ENCODE measurements around the gene TRIM50. TPM values are rescaled to one million over a fixed set of nuclear protein-coding genes. Genes with fewer than 3 reads are reported as not detected.
"Not testable (repeated sequence)": the region's sequence is repeated elsewhere in the genome, so short reads cannot be mapped to it uniquely, and the experiment has no call there.

Gene TRIM50
- total and polyA plus RNA-seq, 2 experiments from 2014 or later = not detected

DNA sequence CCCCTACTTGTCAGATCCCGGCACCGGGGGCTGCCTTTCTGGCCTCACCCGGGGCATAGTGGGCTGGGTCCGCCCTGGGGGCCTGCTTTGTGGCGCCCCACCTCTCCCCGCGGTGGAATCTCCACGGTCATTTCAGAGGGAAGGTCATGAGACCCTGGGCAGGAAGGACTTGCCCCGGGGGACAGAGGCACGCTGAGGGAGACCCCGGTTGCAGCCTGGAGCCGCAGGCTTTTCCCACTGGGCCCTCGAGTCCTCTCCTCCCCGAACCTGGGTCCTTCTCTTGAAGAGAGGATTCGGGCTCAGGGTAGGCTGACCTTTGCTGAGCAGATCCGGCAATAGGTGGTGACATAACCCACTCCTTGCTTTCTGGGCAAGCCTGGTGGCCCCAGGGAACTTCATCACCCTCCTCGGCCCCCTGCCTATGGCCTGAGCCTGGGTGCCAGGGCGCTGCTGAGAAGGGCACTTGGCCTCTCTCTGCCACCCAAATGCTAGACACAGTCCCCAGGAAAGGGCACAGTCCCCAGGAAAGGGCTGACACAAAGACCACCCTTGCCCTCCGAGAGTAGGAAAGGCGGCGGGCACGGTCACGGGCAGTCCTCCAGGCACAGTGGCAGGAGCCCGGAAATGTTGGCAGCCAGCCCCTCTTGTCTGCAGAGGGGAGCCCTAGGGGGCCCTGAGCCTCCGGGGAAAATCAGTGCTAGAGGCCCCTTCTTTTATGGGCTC lies 36.3 kb upstream of the TRIM50 start:
- in situ Hi-C loops (cut with MboI) = no loop called here
- Histone ChIP-seq H3K79me2 (ENCODE audit: insufficient read depth) (no peaks in the 10 kb centered on the region), H3F3A (ENCODE audit: insufficient read depth) (no peaks in the 10 kb centered on the region), H3K9ac (no peak overlapping the region), H3K9me2 (ENCODE audit: insufficient read depth) (no peaks in the 10 kb centered on the region), H3K4me1 (ENCODE audit: insufficient read depth) (no peaks in the 10 kb centered on the region), H3K27me3 (replicated peaks; ENCODE audit: insufficient read depth) (0 out of 2 replicates have a peak, but pooled peaks cover 3% of the 10 kb centered on the region), H2AFZ (no peak overlapping the region), H3K4me2 (ENCODE audit: unreplicated experiment) (no peak overlapping the region), H3K4me3 (no peak overlapping the region), H3K27ac (no peak overlapping the region), H4K20me1 (ENCODE audit: insufficient read depth) (no peaks in the 10 kb centered on the region), H3K9me3 (ENCODE audit: low read depth) (no peaks in the 10 kb centered on the region), H3K36me3 (ENCODE audit: low read depth) (no peaks in the 10 kb centered on the region)
- no peak for DNase-seq
- no peak for TF ChIP-seq EZH2phosphoT487 (IDR thresholded peaks at IDR 0.05; ENCODE audit: insufficient read depth, low read depth)
- no peak for TF ChIP-seq EZH2 (IDR thresholded peaks at IDR 0.05; ENCODE audit: insufficient read depth, poor library complexity, severe bottlenecking)
- WGBS, 2 experiments (ENCODE audit: low coverage in 1 of 2, low lambda C conversion rate in 2 of 2, missing lambda C conversion rate in 2 of 2) = 45 to 51% methylated on average over 25 of the region's 25 CpGs

DNA sequence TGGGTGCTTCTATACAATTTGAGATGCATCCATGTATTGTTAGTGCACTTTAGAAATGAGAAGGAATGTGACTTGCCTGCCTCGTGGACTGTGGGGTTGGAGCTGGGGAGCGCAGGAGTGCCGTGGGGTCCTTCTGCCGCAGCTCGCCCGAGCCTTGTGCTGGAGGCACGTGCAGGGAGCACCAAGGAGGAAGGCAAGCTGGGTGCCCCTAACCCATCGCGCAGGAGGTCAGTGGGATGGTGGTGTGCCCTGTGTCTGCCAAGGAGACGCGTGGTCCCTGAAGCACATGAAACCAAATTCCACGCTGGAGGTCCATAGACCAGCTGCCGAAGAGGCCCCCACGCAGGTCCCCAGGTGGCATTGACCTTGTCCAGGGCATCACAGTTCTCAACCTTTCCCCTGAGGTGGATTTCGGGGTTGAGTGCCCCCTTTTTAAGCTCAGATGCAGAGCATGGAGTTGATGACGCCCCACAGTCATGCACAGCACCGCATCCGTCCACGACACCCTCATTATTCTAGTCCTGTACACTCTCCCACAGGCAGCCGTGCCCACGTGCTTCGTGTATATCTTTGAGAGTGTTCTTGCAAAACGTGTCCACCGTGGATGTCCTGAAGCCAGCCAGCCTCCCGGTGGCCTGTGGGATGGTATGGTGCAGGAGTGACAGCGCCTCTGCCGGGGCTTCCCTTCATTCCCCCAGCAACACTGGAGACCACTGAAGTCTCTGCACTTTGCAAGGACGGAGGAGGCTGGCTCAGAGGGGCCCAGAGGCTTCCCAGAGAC lies 35.5 kb upstream of the TRIM50 start:
- no peak overlapping the region for H3K4me3 ChIP-seq
- no peaks in the 10 kb centered on the region for H3K36me3 ChIP-seq (ENCODE audit: low read depth)
- H3K9me3 ChIP-seq (ENCODE audit: low read depth) = no peaks in the 10 kb centered on the region
- no peaks in the 10 kb centered on the region for H3F3A ChIP-seq (ENCODE audit: insufficient read depth)
- TF ChIP-seq EZH2 (IDR thresholded peaks at IDR 0.05; ENCODE audit: insufficient read depth, poor library complexity, severe bottlenecking) (no peak), EZH2phosphoT487 (IDR thresholded peaks at IDR 0.05; ENCODE audit: insufficient read depth, low read depth) (no peak)
- 0 out of 2 replicates have a peak, but pooled peaks cover 3% of the 10 kb centered on the region for H3K27me3 ChIP-seq (replicated peaks; ENCODE audit: insufficient read depth)
- H3K9ac ChIP-seq = no peak overlapping the region
- in situ Hi-C loops (cut with MboI) = no loop called here
- H2AFZ ChIP-seq = no peak overlapping the region
- DNase-seq = no peak
- H3K79me2 ChIP-seq (ENCODE audit: insufficient read depth) = no peaks in the 10 kb centered on the region
- H3K27ac ChIP-seq = no peak overlapping the region
- no peaks in the 10 kb centered on the region for H3K4me1 ChIP-seq (ENCODE audit: insufficient read depth)
- H4K20me1 ChIP-seq (ENCODE audit: insufficient read depth) = no peaks in the 10 kb centered on the region
- H3K4me2 ChIP-seq (ENCODE audit: unreplicated experiment) = no peak overlapping the region
- 63 to 65% methylated on average over 25 to 28 of the region's 28 CpGs for WGBS, 2 experiments (ENCODE audit: low coverage in 1 of 2, low lambda C conversion rate in 2 of 2, missing lambda C conversion rate in 2 of 2)
- H3K9me2 ChIP-seq (ENCODE audit: insufficient read depth) = no peaks in the 10 kb centered on the region

DNA sequence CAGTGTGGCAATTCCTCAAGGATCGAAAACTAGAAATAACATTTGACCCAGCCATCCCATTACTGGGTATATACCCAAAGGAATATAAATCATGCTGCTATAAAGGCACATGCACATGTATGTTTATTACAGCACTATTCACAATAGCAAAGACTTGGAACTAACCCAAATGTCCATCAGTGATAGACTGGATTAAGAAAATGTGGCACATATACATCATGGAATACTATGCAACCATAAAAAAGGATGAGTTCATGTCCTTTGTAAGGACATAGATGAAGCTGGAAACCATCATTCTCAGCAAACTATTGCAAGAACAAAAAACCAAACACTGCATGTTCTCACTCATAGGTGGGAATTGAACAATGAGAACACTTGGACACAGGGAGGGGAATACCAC lies 32.7 kb upstream of the TRIM50 start:
- H3F3A ChIP-seq (ENCODE audit: insufficient read depth); H3K4me3 ChIP-seq; H3K9ac ChIP-seq; H3K4me1 ChIP-seq (ENCODE audit: insufficient read depth); H3K9me2 ChIP-seq (ENCODE audit: insufficient read depth); H4K20me1 ChIP-seq (ENCODE audit: insufficient read depth); H3K27me3 ChIP-seq (replicated peaks; ENCODE audit: insufficient read depth); H3K79me2 ChIP-seq (ENCODE audit: insufficient read depth); in situ Hi-C loops (cut with MboI); H3K27ac ChIP-seq; H3K36me3 ChIP-seq (ENCODE audit: low read depth); H2AFZ ChIP-seq; DNase-seq; H3K9me3 ChIP-seq (ENCODE audit: low read depth); H3K4me2 ChIP-seq (ENCODE audit: unreplicated experiment): not testable (repeated sequence)
- 21 to 25% methylated on average over 1 of the region's 1 CpG for WGBS, 2 experiments (ENCODE audit: low coverage in 1 of 2, low lambda C conversion rate in 2 of 2, missing lambda C conversion rate in 2 of 2)

DNA sequence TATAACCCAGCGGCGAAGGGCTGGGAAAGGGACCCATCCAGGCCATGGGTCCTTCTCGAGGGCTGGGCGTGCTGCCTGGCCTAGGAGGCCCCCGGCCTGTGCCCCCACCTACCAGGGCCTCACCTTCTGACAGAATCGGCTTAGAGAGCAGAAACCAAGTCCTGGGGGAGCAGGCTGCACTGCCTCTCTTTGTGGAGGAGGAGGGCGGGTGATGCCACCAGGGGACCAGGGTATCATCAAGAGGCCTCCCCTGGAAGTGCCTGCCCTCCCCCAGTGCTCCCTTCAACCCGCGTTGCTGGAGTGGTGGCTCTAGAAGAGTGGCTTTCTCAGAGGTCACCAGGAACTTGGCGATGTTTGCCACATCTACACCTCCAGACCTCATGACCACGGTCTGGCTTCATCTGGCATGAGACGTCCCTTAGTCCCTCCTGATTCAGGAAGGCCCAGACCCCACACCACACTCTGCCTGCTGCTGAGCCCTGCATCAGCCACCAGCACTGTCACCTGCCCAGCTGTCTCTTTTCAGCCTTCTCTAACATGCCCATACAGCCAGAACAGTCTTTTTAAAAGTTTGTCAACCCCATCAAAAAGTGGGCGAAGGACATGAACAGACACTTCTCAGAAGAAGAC lies 32.0 kb upstream of the TRIM50 start:
- Histone ChIP-seq H3K9me3 (ENCODE audit: low read depth) (no peaks in the 10 kb centered on the region), H3K9ac (no peak overlapping the region), H3K4me1 (ENCODE audit: insufficient read depth) (no peaks in the 10 kb centered on the region), H4K20me1 (ENCODE audit: insufficient read depth) (no peaks in the 10 kb centered on the region), H3K36me3 (ENCODE audit: low read depth) (no peaks in the 10 kb centered on the region), H2AFZ (no peak overlapping the region), H3K79me2 (ENCODE audit: insufficient read depth) (no peaks in the 10 kb centered on the region), H3K27me3 (replicated peaks; ENCODE audit: insufficient read depth) (peaks cover 10% of the 10 kb centered on the region), H3K27ac (no peak overlapping the region), H3K4me2 (ENCODE audit: unreplicated experiment) (no peak overlapping the region), H3K9me2 (ENCODE audit: insufficient read depth) (no peaks in the 10 kb centered on the region), H3F3A (ENCODE audit: insufficient read depth) (no peaks in the 10 kb centered on the region), H3K4me3 (no peak overlapping the region)
- 73 to 82% methylated on average over 12 to 13 of the region's 13 CpGs for WGBS, 2 experiments (ENCODE audit: low coverage in 1 of 2, low lambda C conversion rate in 2 of 2, missing lambda C conversion rate in 2 of 2)
- in situ Hi-C loops (cut with MboI) = no loop called here
- no peak for TF ChIP-seq EZH2 (IDR thresholded peaks at IDR 0.05; ENCODE audit: insufficient read depth, poor library complexity, severe bottlenecking)
- no peak for DNase-seq

All from GM23248 (cell line).